Kasumi-1 (cell line): ENCODE data around the gene ANP32B.
"Not testable (repeated sequence)": the region's sequence is repeated elsewhere in the genome, so short reads cannot be mapped to it uniquely, and the experiment has no call there.

Experiments used
- DNase-seq, 2 experiments: peaks; one replicate each; lab custom pipeline; 2025; lab: John Stamatoyannopoulos, UW

Gene ANP32B

GRCh38 chr9:97963232-97963631 is 19.9 kb upstream of the ANP32B start:
- no peak for DNase-seq

GRCh38 chr9:97964901-97965300 is 18.2 kb upstream of the ANP32B start:
- no peak for DNase-seq

- DNase-seq, result no peak
Measured at GRCh38 chr9:97966493-97966892, 16.6 kb upstream of the ANP32B start.

GRCh38 chr9:97969014-97969413 is 14.1 kb upstream of the ANP32B start:
- DNase-seq, result no peak

- DNase-seq, result no peak
Measured at GRCh38 chr9:97970165-97970564, 13.0 kb upstream of the ANP32B start.

GRCh38 chr9:97972753-97973152 is 10.4 kb upstream of the ANP32B start:
- no peak for DNase-seq

- DNase-seq, result no peak
Measured at GRCh38 chr9:97975376-97975775, 7.8 kb upstream of the ANP32B start.

- not testable (repeated sequence) for DNase-seq
Measured at GRCh38 chr9:97976633-97977032, 6.5 kb upstream of the ANP32B start.

GRCh38 chr9:97978371-97979130 is 4.6 kb upstream of the ANP32B start:
- no peak for DNase-seq

- no peak for DNase-seq
Measured at GRCh38 chr9:97979788-97980478, 3.2 kb upstream of the ANP32B start.

GRCh38 chr9:97980479-97980803 is 2.7 kb upstream of the ANP32B start:
- DNase-seq, result no peak

- no peak for DNase-seq
Measured at GRCh38 chr9:97980918-97981845, 2.0 kb upstream of the ANP32B start.

GRCh38 chr9:97981846-97982682 is 1.1 kb upstream of the ANP32B start:
- DNase-seq, result no peak

- no peak for DNase-seq
Measured at GRCh38 chr9:97983589-97984187, 547 bp downstream of the ANP32B start.

GRCh38 chr9:97984188-97985057 is 1.3 kb downstream of the ANP32B start:
- peak; percentile 21 to 35 for DNase-seq

GRCh38 chr9:97985058-97985861 is 2.1 kb downstream of the ANP32B start:
- peak; percentile 26 to 27 for DNase-seq

GRCh38 chr9:97987487-97987886 is 4.3 kb downstream of the ANP32B start:
- DNase-seq, result no peak

GRCh38 chr9:97990259-97990658 is 7.1 kb downstream of the ANP32B start:
- DNase-seq, result peak; percentile 14 to 19

- no peak for DNase-seq
Measured at GRCh38 chr9:97991818-97992217, 8.7 kb downstream of the ANP32B start.
